Neuronal stem cell (in vitro differentiated cells): Measurements from ENCODE around the gene SHBG.

Source experiments
- DNase-seq: peaks from one replicate; pipeline ENCODE4 v3.0.0-alpha.2; 2013; ENCODE audit warnings: low spot score
- H2AFZ ChIP-seq: one replicate; pipeline ENCODE4 v1.6.1; 2013; ENCODE audit warnings: mild to moderate bottlenecking, low read length, inconsistent platforms
- H2AK5ac ChIP-seq: 2 replicates; pipeline ENCODE4 v1.6.1; 2013; ENCODE audit warnings: low read depth, mild to moderate bottlenecking, inconsistent platforms, low read length, moderate library complexity, mixed read lengths
- H2BK120ac ChIP-seq: 2 replicates; pipeline ENCODE4 v1.6.1; 2013; ENCODE audit warnings: low read depth, mild to moderate bottlenecking, inconsistent platforms, low read length, moderate library complexity, mixed read lengths
- H2BK12ac ChIP-seq: one replicate; pipeline ENCODE4 v1.6.1; 2013; ENCODE audit warnings: low read length, inconsistent platforms
- H2BK15ac ChIP-seq: 2 replicates; pipeline ENCODE4 v1.6.1; 2013; ENCODE audit warnings: mild to moderate bottlenecking, low read length, inconsistent platforms, mixed read lengths
- H2BK5ac ChIP-seq: one replicate; pipeline ENCODE4 v1.6.1; 2013; ENCODE audit warnings: inconsistent platforms, mild to moderate bottlenecking, low read length, moderate library complexity
- H3K14ac ChIP-seq: one replicate; pipeline ENCODE4 v1.6.1; 2013; ENCODE audit warnings: low read length, inconsistent platforms
- H3K18ac ChIP-seq: 2 replicates; pipeline ENCODE4 v1.6.1; 2013; ENCODE audit warnings: low read length, inconsistent platforms
- H3K23ac ChIP-seq: 2 replicates; pipeline ENCODE4 v1.6.1; 2013; ENCODE audit warnings: low read depth, mild to moderate bottlenecking, mixed read lengths, low read length, inconsistent platforms; ENCODE audit not compliant: poor library complexity
- H3K27ac ChIP-seq: replicated peaks from 3 replicates; pipeline ENCODE4 v1.5.1; 2013; ENCODE audit warnings: low read length, inconsistent platforms
- H3K27me3 ChIP-seq, 3 experiments: 2 replicates each; pipeline ENCODE4 v1.6.1; 2013; ENCODE audit warnings: low read length in 3 of 3, mild to moderate bottlenecking in 2 of 3, inconsistent platforms in 1 of 3, low read depth in 1 of 3, mixed read lengths in 1 of 3, moderate library complexity in 1 of 3; ENCODE audit not compliant: control insufficient read depth in 3 of 3, insufficient read depth in 3 of 3
- H3K36me3 ChIP-seq, 2 donors: replicated peaks in 1 of 2; 2 replicates each; pipeline ENCODE4 v1.6.1; 2013; ENCODE audit warnings: low read length in 2 of 2; ENCODE audit not compliant: control insufficient read depth in 2 of 2, insufficient read depth in 2 of 2
- H3K4ac ChIP-seq: 2 replicates; pipeline ENCODE4 v1.6.1; 2013; ENCODE audit warnings: inconsistent platforms, mild to moderate bottlenecking, low read length, moderate library complexity
- H3K4me1 ChIP-seq, 2 donors: 1 replicate in 1 of 2; 2 replicates in 1 of 2; pipeline ENCODE4 v1.6.1; 2013; ENCODE audit warnings: low read length in 2 of 2, low read depth in 1 of 2; ENCODE audit not compliant: control insufficient read depth in 2 of 2, insufficient read depth in 1 of 2
- H3K4me2 ChIP-seq: one replicate; pipeline ENCODE4 v1.6.1; 2013; ENCODE audit warnings: mild to moderate bottlenecking, low read length, inconsistent platforms; ENCODE audit not compliant: insufficient read depth, poor library complexity, severe bottlenecking
- H3K4me3 ChIP-seq, 2 donors: 2 replicates each; pipeline ENCODE4 v1.5.1; 2013; ENCODE audit warnings: low read length in 2 of 2, mild to moderate bottlenecking in 2 of 2, inconsistent platforms in 1 of 2, moderate library complexity in 1 of 2
- H3K79me1 ChIP-seq: one replicate; pipeline ENCODE4 v1.6.1; 2013; ENCODE audit warnings: low read depth, mild to moderate bottlenecking, inconsistent platforms, low read length, moderate library complexity
- H3K9ac ChIP-seq: one replicate; pipeline ENCODE4 v1.6.1; 2013; ENCODE audit warnings: mild to moderate bottlenecking, low read depth, low read length, inconsistent platforms; ENCODE audit not compliant: poor library complexity
- H3K9me3 ChIP-seq, 2 donors: replicated peaks in 1 of 2; 2 replicates each; pipeline versions ENCODE3 to v1.6.1; 2013; ENCODE audit warnings: low read length in 2 of 2, mild to moderate bottlenecking in 2 of 2, inconsistent platforms in 1 of 2, low read depth in 1 of 2, mixed read lengths in 1 of 2, moderate library complexity in 1 of 2; ENCODE audit not compliant: control insufficient read depth in 2 of 2, insufficient read depth in 1 of 2
- H4K8ac ChIP-seq: one replicate; pipeline ENCODE4 v1.6.1; 2013; ENCODE audit warnings: low read depth, mild to moderate bottlenecking, inconsistent platforms, low read length, moderate library complexity
- H4K91ac ChIP-seq: one replicate; pipeline ENCODE4 v1.6.1; 2013; ENCODE audit warnings: low read length, low read depth, mild to moderate bottlenecking, inconsistent platforms; ENCODE audit not compliant: poor library complexity
- WGBS, 2 donors: extraction: QIAGEN DNeasy Blood & Tissue Kit; methylation state at CpG; one replicate each; pipeline ENCODE4 v1.1.7; 2013; ENCODE audit warnings: missing lambda C conversion rate in 2 of 2, mixed read lengths in 1 of 2; ENCODE audit not compliant: insufficient read length in 2 of 2, insufficient replicate concordance in 1 of 2; ENCODE audit errors: extremely low coverage in 2 of 2; 5-methylcytosine and 5-hydroxymethylcytosine counted together

Gene SHBG

DNA sequence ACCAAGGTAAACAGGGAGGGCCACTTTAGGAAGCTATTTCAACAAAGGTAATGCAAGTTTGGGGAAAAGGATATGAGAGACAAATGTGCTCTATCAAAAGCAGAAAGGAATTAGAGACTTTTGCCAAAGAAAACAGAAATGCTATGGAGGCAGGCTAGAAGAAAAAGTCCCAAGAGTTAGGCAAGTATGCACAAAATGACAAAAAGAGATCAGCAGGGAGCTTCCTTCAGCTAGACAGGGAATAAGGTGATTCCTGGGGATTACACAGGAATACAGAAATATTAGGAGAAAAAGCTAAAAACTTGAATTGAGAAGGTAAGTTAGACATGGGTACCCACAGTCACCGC, 17.7 kb upstream of the SHBG start:
- H3K27ac ChIP-seq, result no peak overlapping the region
- H3K23ac ChIP-seq, result no peak overlapping the region
- H3K9ac ChIP-seq, result no peak overlapping the region
- H3K27me3 ChIP-seq, result no peaks in the 10 kb centered on the region
- H3K79me1 ChIP-seq, result peaks cover 3% of the 10 kb centered on the region
- H3K4me3 ChIP-seq, result no peak overlapping the region
- DNase-seq, result no peak
- H2BK15ac ChIP-seq, result no peak overlapping the region
- H3K18ac ChIP-seq, result no peak overlapping the region
- H2BK5ac ChIP-seq, result no peak overlapping the region
- H3K36me3 ChIP-seq, result peaks cover 5 to 46% of the 10 kb centered on the region in 2 donors
- H2BK12ac ChIP-seq, result no peak overlapping the region
- no peaks in the 10 kb centered on the region for H3K9me3 ChIP-seq
- H3K14ac ChIP-seq, result no peak overlapping the region
- no peak overlapping the region for H2BK120ac ChIP-seq
- no peak overlapping the region for H2AFZ ChIP-seq
- no peak overlapping the region for H3K4me2 ChIP-seq
- no peak overlapping the region for H4K8ac ChIP-seq
- no peak overlapping the region for H2AK5ac ChIP-seq
- H3K4me1 ChIP-seq, result peaks cover 8 to 9% of the 10 kb centered on the region in 2 donors
- no CpG with 5 or more reads among the region's 1 CpG for WGBS, 2 donors
- H3K4ac ChIP-seq, result no peak overlapping the region
- no peak overlapping the region for H4K91ac ChIP-seq

DNA sequence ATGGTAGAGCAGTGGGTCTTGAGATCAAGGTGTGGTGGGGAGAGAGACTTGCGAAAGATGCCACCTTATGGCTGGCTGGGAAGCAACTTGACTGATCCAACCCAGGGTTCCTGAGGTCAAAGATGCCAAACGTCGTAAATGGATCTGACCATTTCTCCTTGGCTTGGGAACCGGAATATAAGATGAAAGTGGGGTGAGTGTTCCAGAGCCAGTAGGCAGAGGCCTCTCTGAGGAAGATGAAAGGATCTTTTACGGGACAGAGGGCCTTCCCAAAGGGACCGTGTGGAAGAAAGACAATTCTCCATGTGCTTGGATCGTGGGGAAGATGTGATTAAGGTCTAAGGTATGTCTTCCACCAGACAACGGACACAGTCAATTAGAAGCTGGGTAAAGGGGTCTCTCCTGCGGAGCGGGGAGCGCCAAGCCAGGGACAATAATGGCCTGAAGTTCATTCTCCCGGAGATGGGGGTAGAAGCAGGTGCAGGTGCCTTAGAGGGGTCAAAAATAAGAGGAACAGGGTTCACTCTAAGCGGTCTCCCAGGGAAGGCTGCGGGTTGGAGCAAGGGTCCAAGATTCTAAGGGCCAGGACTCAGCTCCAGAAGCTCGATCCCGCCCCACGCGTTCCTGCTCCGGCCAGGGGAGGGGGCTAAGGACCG, 16.0 kb upstream of the SHBG start:
- Histone ChIP-seq H3K4me3 (peak overlapping the region; percentile 64 to 90), H2BK12ac (no peak overlapping the region), H4K91ac (no peak overlapping the region), H4K8ac (no peak overlapping the region), H2BK5ac (peak overlapping the region; percentile 91), H2BK15ac (peak overlapping the region; percentile 76), H3K9ac (peak overlapping the region; percentile 97), H3K4ac (no peak overlapping the region), H3K14ac (peak overlapping the region; percentile 58), H2BK120ac (no peak overlapping the region), H3K36me3 (peaks cover 5 to 35% of the 10 kb centered on the region in 2 donors), H3K18ac (peak overlapping the region; percentile 97), H3K4me1 (peaks cover 8 to 9% of the 10 kb centered on the region in 2 donors), H3K4me2 (peak overlapping the region; percentile 79), H2AFZ (peak overlapping the region; percentile 82), H3K27ac (peak overlapping the region; percentile 94), H3K23ac (peak overlapping the region; percentile 100), H3K9me3 (no peaks in the 10 kb centered on the region), H2AK5ac (peak overlapping the region; percentile 96), H3K27me3 (no peaks in the 10 kb centered on the region), H3K79me1 (peaks cover 3% of the 10 kb centered on the region)
- no CpG with 5 or more reads among the region's 20 CpGs for WGBS, 2 donors
- peak; percentile 24 for DNase-seq

DNA sequence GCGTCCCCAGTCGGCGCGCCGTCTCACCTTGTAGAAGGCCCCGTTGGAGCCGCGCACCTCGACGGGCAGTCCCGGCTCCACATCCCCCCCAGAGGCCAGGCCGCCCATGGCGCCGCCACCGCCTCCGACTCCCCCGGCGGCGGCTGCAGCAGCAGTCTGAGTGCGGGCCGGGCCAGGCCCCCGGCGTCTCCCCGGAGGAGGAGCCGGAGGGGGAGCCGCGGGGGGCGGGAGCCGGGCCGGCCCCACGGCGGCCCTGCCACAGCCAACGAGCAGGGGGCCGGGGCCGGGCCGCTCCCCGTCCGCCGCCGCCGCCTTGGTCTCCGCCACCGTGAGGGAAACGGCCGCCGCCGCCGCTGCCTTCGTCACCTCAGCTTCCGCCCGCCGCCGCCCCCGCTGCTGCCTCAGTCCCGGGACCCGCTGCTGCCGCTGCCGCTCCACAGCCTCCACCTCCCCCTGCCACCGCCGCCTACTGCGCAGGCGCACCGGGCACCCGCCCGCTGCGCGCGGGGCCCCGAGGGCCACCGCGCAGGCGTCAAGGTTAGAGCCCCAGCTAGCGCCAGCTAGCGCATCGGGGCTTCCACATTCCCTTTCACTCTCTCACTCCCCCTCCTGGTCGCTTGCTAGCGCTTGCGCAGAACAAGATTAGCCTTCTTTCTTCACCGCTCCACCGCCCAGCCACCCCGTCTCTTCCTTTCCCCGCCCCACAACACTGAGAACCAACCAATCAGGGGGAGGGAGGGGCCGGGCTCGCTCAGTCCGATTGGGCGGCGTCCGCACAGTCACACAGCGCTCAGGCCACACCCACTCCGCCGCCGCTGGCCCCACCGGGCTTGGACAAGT, 15.3 kb upstream of the SHBG start, which contains the start of gene FXR2:
FXR2 (minus strand) TSS at position 473 of the 840 bp plus-strand sequence; CDS start at position 108, 365 bp downstream.
- no peak within 1 kb of the TSS for H4K8ac ChIP-seq
- peak within 1 kb of the TSS; percentile 97 for H3K9ac ChIP-seq
- H2AK5ac ChIP-seq, result peak within 1 kb of the TSS; percentile 96
- peak within 1 kb of the TSS; percentile 64 to 90 for H3K4me3 ChIP-seq
- H3K27ac ChIP-seq, result peak within 1 kb of the TSS; percentile 94
- peak within 1 kb of the TSS; percentile 97 for H3K18ac ChIP-seq
- H3K4me1 ChIP-seq, result peaks cover 8 to 9% of the 10 kb centered on the region in 2 donors
- H2BK12ac ChIP-seq, result no peak within 1 kb of the TSS
- H3K36me3 ChIP-seq, result peaks cover 5 to 28% of the 10 kb centered on the region in 2 donors
- H3K9me3 ChIP-seq, result no peaks in the 10 kb centered on the region
- WGBS, 2 donors, result no CpG with 5 or more reads among the region's 93 CpGs
- no peak within 1 kb of the TSS for H3K4ac ChIP-seq
- peak within 1 kb of the TSS; percentile 76 for H2BK15ac ChIP-seq
- H3K79me1 ChIP-seq, result peaks cover 3% of the 10 kb centered on the region
- no peaks in the 10 kb centered on the region for H3K27me3 ChIP-seq
- peak within 1 kb of the TSS; percentile 79 for H3K4me2 ChIP-seq
- H2BK5ac ChIP-seq, result peak within 1 kb of the TSS; percentile 91
- H3K14ac ChIP-seq, result peak within 1 kb of the TSS; percentile 58
- peak; percentile 100 for DNase-seq
- H4K91ac ChIP-seq, result no peak within 1 kb of the TSS
- H2AFZ ChIP-seq, result peak within 1 kb of the TSS; percentile 85
- H3K23ac ChIP-seq, result peak within 1 kb of the TSS; percentile 100
- H2BK120ac ChIP-seq, result peak within 1 kb of the TSS; percentile 47

DNA sequence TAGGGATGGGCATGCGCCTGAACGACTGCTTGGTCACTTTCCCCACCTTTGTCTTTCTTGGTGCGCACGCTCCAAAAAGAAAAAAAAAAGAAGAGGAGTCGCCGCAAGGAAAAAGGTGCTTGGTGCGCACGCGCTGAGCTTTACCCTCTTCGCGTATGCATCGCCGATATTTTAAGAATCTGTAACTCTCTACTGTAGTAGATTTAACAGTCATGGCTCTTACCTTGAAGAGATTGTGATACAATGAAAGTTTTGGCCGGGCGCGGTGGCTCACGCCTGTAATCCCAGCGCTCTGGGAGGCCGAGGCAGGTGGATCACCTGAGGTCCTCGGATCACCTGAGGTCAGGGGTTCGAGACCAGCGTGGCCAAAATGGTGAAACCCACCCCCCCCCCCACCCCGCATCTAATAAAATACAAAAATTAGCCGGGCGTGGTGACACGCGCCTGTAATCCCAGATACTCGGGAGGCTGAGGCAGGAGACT, 14.6 kb upstream of the SHBG start:
- Histone ChIP-seq H3K9me3 (no peaks in the 10 kb centered on the region), H3K18ac (peak overlapping the region; percentile 53), H4K91ac (no peak overlapping the region), H3K4me3 (peak overlapping the region; percentile 48 to 73), H3K27me3 (no peaks in the 10 kb centered on the region), H3K4ac (no peak overlapping the region), H2BK15ac (no peak overlapping the region), H2BK5ac (no peak overlapping the region), H2AFZ (peak overlapping the region; percentile 85), H3K27ac (peak overlapping the region; percentile 93), H3K14ac (no peak overlapping the region), H3K4me1 (peaks cover 8 to 9% of the 10 kb centered on the region in 2 donors), H3K9ac (no peak overlapping the region), H2AK5ac (no peak overlapping the region), H3K23ac (no peak overlapping the region), H3K79me1 (peaks cover 3% of the 10 kb centered on the region), H2BK12ac (no peak overlapping the region), H3K36me3 (peaks cover 5 to 23% of the 10 kb centered on the region in 2 donors), H2BK120ac (no peak overlapping the region), H3K4me2 (peak overlapping the region; percentile 54), H4K8ac (no peak overlapping the region)
- WGBS, 2 donors, result no CpG with 5 or more reads among the region's 28 CpGs
- DNase-seq, result no peak
